Memory B cell (primary cell): ENCODE results near the gene SCT.
"Not testable (repeated sequence)": the region's sequence is repeated elsewhere in the genome, so short reads cannot be mapped to it uniquely, and the experiment has no call there.

Source experiments
- ATAC-seq: fragments of 150-1000 bp; cut with Tn5 transposase; 2 replicates; pipeline ENCODE4 v1.10.0; 2021; ENCODE audit warnings: low read depth, mild to moderate bottlenecking, moderate library complexity
- DNase-seq, 2 donors: peaks; one replicate each; pipeline ENCODE4 v3.0.0; 2022; ENCODE audit warnings: low spot score in 2 of 2
- H3K27ac Mint-ChIP-seq: one replicate; pipeline ENCODE4 v1.8.0; 2022; ENCODE audit warnings: mild to moderate bottlenecking, moderate library complexity, mixed read lengths
- H3K27me3 Mint-ChIP-seq: one replicate; pipeline ENCODE4 v1.8.0; 2022; ENCODE audit warnings: mixed read lengths
- H3K36me3 Mint-ChIP-seq: one replicate; pipeline ENCODE4 v1.8.0; 2022; ENCODE audit warnings: mild to moderate bottlenecking, mixed read lengths
- H3K4me1 Mint-ChIP-seq: one replicate; pipeline ENCODE4 v1.8.0; 2022; ENCODE audit warnings: mixed read lengths
- H3K4me3 Mint-ChIP-seq: one replicate; pipeline ENCODE4 v1.8.0; 2022; ENCODE audit warnings: mild to moderate bottlenecking, moderate library complexity, mixed read lengths
- H3K9me3 Mint-ChIP-seq: one replicate; pipeline ENCODE4 v1.8.0; 2022; ENCODE audit warnings: mixed read lengths

SCT gene

GRCh38 chr11:654444-654843, 27.5 kb upstream of the SCT start:
- DNase-seq, H3K27ac Mint-ChIP-seq, ATAC-seq, H3K4me3 Mint-ChIP-seq, H3K27me3 Mint-ChIP-seq, H3K9me3 Mint-ChIP-seq, H3K36me3 Mint-ChIP-seq, H3K4me1 Mint-ChIP-seq: not testable (repeated sequence)

GRCh38 chr11:653837-654236, 26.9 kb upstream of the SCT start:
- H3K36me3 Mint-ChIP-seq: peaks cover 10% of the 10 kb centered on the region
- no peak overlapping the region for H3K4me3 Mint-ChIP-seq
- no peaks in the 10 kb centered on the region for H3K4me1 Mint-ChIP-seq

GRCh38 chr11:653136-653535, 26.2 kb upstream of the SCT start:
- not testable (repeated sequence) for H3K4me1 Mint-ChIP-seq, H3K4me3 Mint-ChIP-seq, H3K36me3 Mint-ChIP-seq, H3K27me3 Mint-ChIP-seq, H3K9me3 Mint-ChIP-seq, DNase-seq, ATAC-seq, H3K27ac Mint-ChIP-seq

More at GRCh38 chr11:653837-654236, 26.9 kb upstream of the SCT start:
- Mint-ChIP-seq H3K27me3 (no peaks in the 10 kb centered on the region), H3K27ac (no peak overlapping the region), H3K9me3 (no peaks in the 10 kb centered on the region)
- ATAC-seq: no peak
- DNase-seq: no peak

GRCh38 chr11:650482-650881, 23.5 kb upstream of the SCT start:
- no peak overlapping the region for H3K27ac Mint-ChIP-seq
- H3K4me3 Mint-ChIP-seq: no peak overlapping the region
- H3K4me1 Mint-ChIP-seq: peaks cover 2% of the 10 kb centered on the region
- no peaks in the 10 kb centered on the region for H3K9me3 Mint-ChIP-seq
- H3K27me3 Mint-ChIP-seq: no peaks in the 10 kb centered on the region
- DNase-seq: no peak
- peaks cover 10% of the 10 kb centered on the region for H3K36me3 Mint-ChIP-seq
- no peak for ATAC-seq

- H3K4me1 Mint-ChIP-seq, H3K27ac Mint-ChIP-seq, H3K9me3 Mint-ChIP-seq, DNase-seq, ATAC-seq, H3K4me3 Mint-ChIP-seq, H3K27me3 Mint-ChIP-seq: not testable (repeated sequence)
- peaks cover 10% of the 10 kb centered on the region for H3K36me3 Mint-ChIP-seq
These were observed 20.7 kb upstream of the SCT start for GRCh38 chr11:647672-648158.

- H3K4me3 Mint-ChIP-seq: no peak overlapping the region
- DNase-seq (no peak), ATAC-seq (no peak)
- no peak overlapping the region for H3K27ac Mint-ChIP-seq
- peaks cover 10% of the 10 kb centered on the region for H3K36me3 Mint-ChIP-seq
- H3K4me1 Mint-ChIP-seq: peaks cover 2% of the 10 kb centered on the region
- H3K27me3 Mint-ChIP-seq: no peaks in the 10 kb centered on the region
- H3K9me3 Mint-ChIP-seq: no peaks in the 10 kb centered on the region
These were observed 19.2 kb upstream of the SCT start for GRCh38 chr11:646214-646613.

GRCh38 chr11:645536-645935, 18.6 kb upstream of the SCT start:
- ATAC-seq (no peak), DNase-seq (no peak)
- Mint-ChIP-seq H3K4me1 (peaks cover 2% of the 10 kb centered on the region), H3K4me3 (no peak overlapping the region), H3K9me3 (no peaks in the 10 kb centered on the region), H3K36me3 (peaks cover 8% of the 10 kb centered on the region), H3K27me3 (no peaks in the 10 kb centered on the region), H3K27ac (no peak overlapping the region)

- H3K36me3 Mint-ChIP-seq: peaks cover 8% of the 10 kb centered on the region
- ATAC-seq (no peak), DNase-seq (no peak)
- H3K4me3 Mint-ChIP-seq: no peak overlapping the region
- H3K9me3 Mint-ChIP-seq: no peaks in the 10 kb centered on the region
- peaks cover 5% of the 10 kb centered on the region for H3K4me1 Mint-ChIP-seq
- H3K27ac Mint-ChIP-seq: no peak overlapping the region
- peaks cover 3% of the 10 kb centered on the region for H3K27me3 Mint-ChIP-seq
These were observed 17.1 kb upstream of the SCT start for GRCh38 chr11:643849-644738.

- peaks cover 8% of the 10 kb centered on the region for H3K36me3 Mint-ChIP-seq
- H3K4me3 Mint-ChIP-seq: no peak overlapping the region
- no peaks in the 10 kb centered on the region for H3K9me3 Mint-ChIP-seq
- H3K4me1 Mint-ChIP-seq: peaks cover 7% of the 10 kb centered on the region
- H3K27me3 Mint-ChIP-seq: peaks cover 5% of the 10 kb centered on the region
- no peak for ATAC-seq
- no peak overlapping the region for H3K27ac Mint-ChIP-seq
- no peak for DNase-seq
These were observed 16.4 kb upstream of the SCT start for GRCh38 chr11:643366-643765.

GRCh38 chr11:641806-642370, 14.9 kb upstream of the SCT start:
- H3K27ac Mint-ChIP-seq: no peak overlapping the region
- DNase-seq (no peak), ATAC-seq (no peak)
- peaks cover 13% of the 10 kb centered on the region for H3K4me1 Mint-ChIP-seq
- H3K4me3 Mint-ChIP-seq: no peak overlapping the region
- H3K36me3 Mint-ChIP-seq: peaks cover 7% of the 10 kb centered on the region
- H3K9me3 Mint-ChIP-seq: no peaks in the 10 kb centered on the region
- H3K27me3 Mint-ChIP-seq: peaks cover 11% of the 10 kb centered on the region

GRCh38 chr11:640021-640706, 13.2 kb upstream of the SCT start:
- peaks cover 13% of the 10 kb centered on the region for H3K27me3 Mint-ChIP-seq
- H3K4me3 Mint-ChIP-seq: peak overlapping the region; percentile 70
- peaks cover 7% of the 10 kb centered on the region for H3K36me3 Mint-ChIP-seq
- H3K4me1 Mint-ChIP-seq: peaks cover 11% of the 10 kb centered on the region
- peak; percentile 66 for ATAC-seq
- DNase-seq: no peak
- no peaks in the 10 kb centered on the region for H3K9me3 Mint-ChIP-seq
- peak overlapping the region; percentile 83 for H3K27ac Mint-ChIP-seq

- H3K36me3 Mint-ChIP-seq: peaks cover 7% of the 10 kb centered on the region
- H3K27ac Mint-ChIP-seq: no peak overlapping the region
- ATAC-seq: peak; percentile 21
- peaks cover 11% of the 10 kb centered on the region for H3K4me1 Mint-ChIP-seq
- H3K27me3 Mint-ChIP-seq: peaks cover 13% of the 10 kb centered on the region
- H3K9me3 Mint-ChIP-seq: no peaks in the 10 kb centered on the region
- no peak overlapping the region for H3K4me3 Mint-ChIP-seq
- DNase-seq: no peak
These were observed 12.5 kb upstream of the SCT start for GRCh38 chr11:639332-639955.

- no peak for ATAC-seq
- H3K4me3 Mint-ChIP-seq: peak overlapping the region; percentile 11
- H3K9me3 Mint-ChIP-seq: no peaks in the 10 kb centered on the region
- H3K27ac Mint-ChIP-seq: no peak overlapping the region
- peaks cover 5% of the 10 kb centered on the region for H3K36me3 Mint-ChIP-seq
- peaks cover 13% of the 10 kb centered on the region for H3K27me3 Mint-ChIP-seq
- H3K4me1 Mint-ChIP-seq: peaks cover 11% of the 10 kb centered on the region
- no peak for DNase-seq
These were observed 11.8 kb upstream of the SCT start for GRCh38 chr11:638631-639331.
